ENCODE measurements around the gene COL5A1. TPM values are rescaled to one million over a fixed set of nuclear protein-coding genes. Genes with fewer than 3 reads are reported as not detected.

Gene COL5A1
- total RNA-seq, 4 donors from 2014 or later, result 14.0 to 23.9 (median 19.2) TPM

GRCh38 chr9:134775081-134775951 lies 133.7 kb downstream of the COL5A1 start:
- TF ChIP-seq, protein P1, sequence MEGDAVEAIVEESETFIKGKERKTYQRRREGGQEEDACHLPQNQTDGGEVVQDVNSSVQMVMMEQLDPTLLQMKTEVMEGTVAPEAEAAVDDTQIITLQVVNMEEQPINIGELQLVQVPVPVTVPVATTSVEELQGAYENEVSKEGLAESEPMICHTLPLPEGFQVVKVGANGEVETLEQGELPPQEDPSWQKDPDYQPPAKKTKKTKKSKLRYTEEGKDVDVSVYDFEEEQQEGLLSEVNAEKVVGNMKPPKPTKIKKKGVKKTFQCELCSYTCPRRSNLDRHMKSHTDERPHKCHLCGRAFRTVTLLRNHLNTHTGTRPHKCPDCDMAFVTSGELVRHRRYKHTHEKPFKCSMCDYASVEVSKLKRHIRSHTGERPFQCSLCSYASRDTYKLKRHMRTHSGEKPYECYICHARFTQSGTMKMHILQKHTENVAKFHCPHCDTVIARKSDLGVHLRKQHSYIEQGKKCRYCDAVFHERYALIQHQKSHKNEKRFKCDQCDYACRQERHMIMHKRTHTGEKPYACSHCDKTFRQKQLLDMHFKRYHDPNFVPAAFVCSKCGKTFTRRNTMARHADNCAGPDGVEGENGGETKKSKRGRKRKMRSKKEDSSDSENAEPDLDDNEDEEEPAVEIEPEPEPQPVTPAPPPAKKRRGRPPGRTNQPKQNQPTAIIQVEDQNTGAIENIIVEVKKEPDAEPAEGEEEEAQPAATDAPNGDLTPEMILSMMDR (IDR thresholded peaks at IDR 0.05; ENCODE audit: low read depth), result no peak

DNA sequence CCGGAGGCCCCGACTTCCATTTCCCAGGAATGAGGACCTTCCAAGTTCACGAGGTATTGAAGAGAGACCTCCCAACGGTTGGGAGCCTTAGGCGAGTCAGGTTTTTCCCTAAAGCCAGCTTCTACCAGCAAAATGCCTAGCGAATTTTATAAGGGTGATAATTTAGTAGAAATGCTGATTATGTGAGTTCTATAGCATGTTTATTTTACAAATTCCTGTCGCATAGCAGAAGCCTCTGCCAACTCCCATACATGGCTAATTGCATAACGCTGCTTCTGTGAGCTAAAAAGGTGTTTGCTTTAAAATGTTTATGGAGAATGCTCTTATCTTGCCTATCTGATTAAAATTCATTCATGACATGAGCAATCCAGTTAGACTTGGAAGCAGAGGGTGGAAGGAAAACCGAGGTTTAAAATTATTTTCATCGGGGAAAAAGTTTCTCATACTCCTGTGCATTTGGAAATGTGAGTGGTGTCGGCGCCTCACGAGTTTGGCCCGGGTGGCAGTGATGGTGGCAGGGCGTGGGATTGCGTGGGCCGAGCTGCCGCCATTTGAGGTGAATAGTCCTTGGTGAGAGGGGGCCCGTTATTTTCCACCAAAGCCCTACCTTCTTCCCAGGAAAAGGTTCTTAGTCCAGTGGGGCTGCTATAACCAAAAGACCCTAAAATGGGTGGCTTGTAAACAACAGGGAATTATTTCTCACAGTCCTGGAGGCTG lies 134.6 kb downstream of the COL5A1 start:
- TF ChIP-seq, protein P1 (IDR thresholded peaks at IDR 0.05; ENCODE audit: low read depth), result no peak

DNA sequence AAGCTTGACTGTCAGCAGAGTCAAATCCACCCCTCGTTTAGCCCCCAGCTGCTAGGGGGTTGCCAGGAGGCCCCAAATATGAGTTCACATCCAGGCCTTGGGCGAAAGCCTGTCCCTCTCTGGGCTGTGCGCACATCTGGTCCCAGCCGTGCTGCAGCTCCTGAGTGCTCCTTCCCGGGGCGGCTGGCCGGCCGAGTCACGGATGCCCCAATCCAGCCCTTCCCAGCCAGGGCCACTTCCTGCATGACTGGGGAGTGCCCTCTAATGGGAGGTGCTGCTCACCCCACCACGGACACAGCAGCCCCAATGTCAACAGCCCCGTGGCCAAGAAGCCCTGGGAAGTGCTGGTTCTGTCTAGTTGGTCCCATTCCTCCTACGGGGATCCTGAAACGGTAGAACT lies 135.6 kb downstream of the COL5A1 start:
- TF ChIP-seq, protein P1 (IDR thresholded peaks at IDR 0.05; ENCODE audit: low read depth), result no peak

- TF ChIP-seq, protein P1 (IDR thresholded peaks at IDR 0.05; ENCODE audit: low read depth), result no peak
Observed at GRCh38 chr9:134778156-134778555, 136.6 kb downstream of the COL5A1 start.

DNA sequence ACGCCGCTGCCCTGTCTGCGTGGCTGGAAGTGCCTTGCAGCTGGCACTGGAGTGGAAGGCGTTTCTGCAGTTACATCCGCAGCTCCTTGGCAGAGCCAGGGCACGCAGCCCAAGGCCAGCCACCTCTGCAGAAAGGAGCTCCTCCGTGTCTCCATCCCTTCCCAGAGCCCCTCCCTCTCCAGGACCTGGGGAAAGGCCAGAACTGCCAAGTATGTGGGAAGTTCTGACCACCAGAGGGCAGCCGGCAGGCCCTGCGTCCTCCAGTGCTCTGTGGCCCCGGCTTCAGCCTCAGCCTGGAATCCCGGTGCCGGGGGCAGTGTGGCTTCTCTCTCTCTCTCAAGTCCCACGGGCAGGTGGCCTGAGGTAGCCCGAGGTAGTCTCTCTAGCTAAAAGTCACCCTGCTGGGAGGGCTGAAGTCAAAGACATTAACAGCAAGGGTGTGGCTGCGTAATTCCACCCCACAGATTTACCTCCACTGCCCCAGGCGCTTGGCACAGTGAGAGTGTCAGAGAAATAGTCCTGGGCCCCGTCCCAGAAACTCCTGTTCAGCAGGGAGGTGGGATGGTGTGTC lies 137.3 kb downstream of the COL5A1 start:
- TF ChIP-seq, protein P1 (IDR thresholded peaks at IDR 0.05; ENCODE audit: low read depth), result no peak

- TF ChIP-seq, protein P1 (IDR thresholded peaks at IDR 0.05; ENCODE audit: low read depth), result no peak
Observed at GRCh38 chr9:134779640-134780039, 138.0 kb downstream of the COL5A1 start.

Data from subcutaneous adipose tissue (tissue), 4 donors.